ENCODE measurements around the gene FKBP1A.

Gene FKBP1A

GRCh38 chr20:1367479-1367878 is 25.4 kb downstream of the FKBP1A start:
- H3K27me3 ChIP-seq (ENCODE audit: insufficient read depth, low read length): no peaks in the 10 kb centered on the region
- no peak overlapping the region for H3K14ac ChIP-seq (ENCODE audit: low read length)
- no peak overlapping the region for H2BK12ac ChIP-seq (ENCODE audit: low read length)
- no peak overlapping the region for H4K12ac ChIP-seq (ENCODE audit: low read depth, low read length)
- no peak overlapping the region for H4K91ac ChIP-seq (ENCODE audit: low read depth, low read length)
- H3K79me1 ChIP-seq (ENCODE audit: low read length): no peaks in the 10 kb centered on the region
- H3K23ac ChIP-seq (ENCODE audit: low read length): no peak overlapping the region
- no peak overlapping the region for H3K4ac ChIP-seq (ENCODE audit: low read depth, low read length)
- H3K79me2 ChIP-seq (ENCODE audit: control insufficient read depth, insufficient read depth, low read length, poor library complexity): no peaks in the 10 kb centered on the region
- peaks cover 0 to 2% of the 10 kb centered on the region in 2 experiments for H3K4me1 ChIP-seq (ENCODE audit: control insufficient read depth in 1 of 2, insufficient read depth in 2 of 2, low read length in 2 of 2)
- H3K4me3 ChIP-seq (ENCODE audit: low read depth, low read length): no peak overlapping the region
- WGBS (ENCODE audit: extremely low coverage, insufficient coverage, insufficient read length): no CpG with 5 or more reads among the region's 4 CpGs
- no peak overlapping the region for H3K18ac ChIP-seq (ENCODE audit: low read length)
- H2AFZ ChIP-seq (ENCODE audit: insufficient read depth, low read length, poor library complexity): no peak overlapping the region
- peaks cover 15 to 36% of the 10 kb centered on the region in 2 experiments for H3K36me3 ChIP-seq (ENCODE audit: control insufficient read depth in 1 of 2, insufficient read depth in 2 of 2, low read length in 2 of 2)
- DNase-seq: no peak
- H3K9ac ChIP-seq (ENCODE audit: low read length): no peak overlapping the region
- no peak overlapping the region for H2BK120ac ChIP-seq (ENCODE audit: insufficient read depth, low read length, poor library complexity)
- H3K4me2 ChIP-seq (ENCODE audit: low read length): no peak overlapping the region
- no peak overlapping the region for H4K8ac ChIP-seq (ENCODE audit: low read depth, low read length)
- no peak overlapping the region for H2AK5ac ChIP-seq (ENCODE audit: low read length)
- no peak overlapping the region for H3K27ac ChIP-seq (ENCODE audit: low read depth, low read length)
- no peak overlapping the region for H2BK5ac ChIP-seq (ENCODE audit: low read depth, low read length, poor library complexity)
- H3K9me3 ChIP-seq (ENCODE audit: insufficient read depth, low read depth, low read length): peaks cover 2% of the 10 kb centered on the region

DNA sequence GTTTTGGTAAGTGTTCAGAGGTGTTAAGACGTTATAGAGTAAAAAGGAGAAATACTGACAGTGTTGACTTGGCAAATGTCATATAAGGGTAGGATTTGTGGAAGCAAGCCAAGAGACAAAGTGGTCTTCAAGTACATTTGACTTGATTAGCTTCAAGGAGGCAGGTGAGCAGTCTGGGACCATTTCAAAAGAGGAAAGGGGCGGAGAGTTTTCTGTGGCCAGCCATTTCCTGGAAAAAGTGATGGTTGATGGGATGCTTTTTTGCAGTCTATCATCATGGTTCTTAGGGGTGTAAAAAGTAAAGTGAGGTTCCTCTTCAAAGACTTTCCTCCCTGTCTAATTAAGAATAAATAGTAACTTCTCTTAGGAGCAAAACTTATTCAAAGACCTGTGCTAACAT is 28.7 kb downstream of the FKBP1A start:
- Histone ChIP-seq H3K18ac (ENCODE audit: low read length) (no peak overlapping the region), H2BK120ac (ENCODE audit: insufficient read depth, low read length, poor library complexity) (no peak overlapping the region), H3K9ac (ENCODE audit: low read length) (no peak overlapping the region), H3K79me1 (ENCODE audit: low read length) (no peaks in the 10 kb centered on the region), H4K12ac (ENCODE audit: low read depth, low read length) (no peak overlapping the region), H4K8ac (ENCODE audit: low read depth, low read length) (no peak overlapping the region), H4K91ac (ENCODE audit: low read depth, low read length) (no peak overlapping the region), H3K36me3 (ENCODE audit: control insufficient read depth in 1 of 2, insufficient read depth in 2 of 2, low read length in 2 of 2) (peaks cover 9 to 28% of the 10 kb centered on the region in 2 experiments), H2AFZ (ENCODE audit: insufficient read depth, low read length, poor library complexity) (no peak overlapping the region), H3K27me3 (ENCODE audit: insufficient read depth, low read length) (no peaks in the 10 kb centered on the region), H3K27ac (ENCODE audit: low read depth, low read length) (no peak overlapping the region), H2BK12ac (ENCODE audit: low read length) (no peak overlapping the region), H3K9me3 (ENCODE audit: insufficient read depth, low read depth, low read length) (peaks cover 2% of the 10 kb centered on the region), H2BK5ac (ENCODE audit: low read depth, low read length, poor library complexity) (no peak overlapping the region), H3K79me2 (ENCODE audit: control insufficient read depth, insufficient read depth, low read length, poor library complexity) (no peaks in the 10 kb centered on the region), H3K23ac (ENCODE audit: low read length) (no peak overlapping the region), H3K14ac (ENCODE audit: low read length) (no peak overlapping the region), H3K4me3 (ENCODE audit: low read depth, low read length) (no peak overlapping the region), H2AK5ac (ENCODE audit: low read length) (no peak overlapping the region), H3K4ac (ENCODE audit: low read depth, low read length) (no peak overlapping the region), H3K4me1 (ENCODE audit: control insufficient read depth in 1 of 2, insufficient read depth in 2 of 2, low read length in 2 of 2) (peaks cover 0 to 2% of the 10 kb centered on the region in 2 experiments), H3K4me2 (ENCODE audit: low read length) (no peak overlapping the region)
- no peak for DNase-seq
- no CpG with 5 or more reads among the region's 2 CpGs for WGBS (ENCODE audit: extremely low coverage, insufficient coverage, insufficient read length)

GRCh38 chr20:1363522-1363921 is 29.3 kb downstream of the FKBP1A start:
- no peaks in the 10 kb centered on the region for H3K27me3 ChIP-seq (ENCODE audit: insufficient read depth, low read length)
- H2BK5ac ChIP-seq (ENCODE audit: low read depth, low read length, poor library complexity): no peak overlapping the region
- H3K36me3 ChIP-seq (ENCODE audit: control insufficient read depth in 1 of 2, insufficient read depth in 2 of 2, low read length in 2 of 2): peaks cover 9 to 24% of the 10 kb centered on the region in 2 experiments
- no peak overlapping the region for H4K8ac ChIP-seq (ENCODE audit: low read depth, low read length)
- H3K4me2 ChIP-seq (ENCODE audit: low read length): no peak overlapping the region
- H3K4me1 ChIP-seq (ENCODE audit: control insufficient read depth in 1 of 2, insufficient read depth in 2 of 2, low read length in 2 of 2): no peaks in the 10 kb centered on the region
- no peak overlapping the region for H3K27ac ChIP-seq (ENCODE audit: low read depth, low read length)
- H2BK120ac ChIP-seq (ENCODE audit: insufficient read depth, low read length, poor library complexity): no peak overlapping the region
- H4K91ac ChIP-seq (ENCODE audit: low read depth, low read length): no peak overlapping the region
- H3K4ac ChIP-seq (ENCODE audit: low read depth, low read length): no peak overlapping the region
- no peak overlapping the region for H3K14ac ChIP-seq (ENCODE audit: low read length)
- H3K18ac ChIP-seq (ENCODE audit: low read length): no peak overlapping the region
- no peak overlapping the region for H2AK5ac ChIP-seq (ENCODE audit: low read length)
- DNase-seq: no peak
- WGBS (ENCODE audit: extremely low coverage, insufficient coverage, insufficient read length): no CpG with 5 or more reads among the region's 5 CpGs
- no peak overlapping the region for H2BK12ac ChIP-seq (ENCODE audit: low read length)
- no peak overlapping the region for H3K4me3 ChIP-seq (ENCODE audit: low read depth, low read length)
- H2AFZ ChIP-seq (ENCODE audit: insufficient read depth, low read length, poor library complexity): no peak overlapping the region
- H4K12ac ChIP-seq (ENCODE audit: low read depth, low read length): no peak overlapping the region
- no peaks in the 10 kb centered on the region for H3K79me1 ChIP-seq (ENCODE audit: low read length)
- H3K9ac ChIP-seq (ENCODE audit: low read length): no peak overlapping the region
- peaks cover 2% of the 10 kb centered on the region for H3K9me3 ChIP-seq (ENCODE audit: insufficient read depth, low read depth, low read length)
- H3K23ac ChIP-seq (ENCODE audit: low read length): no peak overlapping the region
- no peaks in the 10 kb centered on the region for H3K79me2 ChIP-seq (ENCODE audit: control insufficient read depth, insufficient read depth, low read length, poor library complexity)

DNA sequence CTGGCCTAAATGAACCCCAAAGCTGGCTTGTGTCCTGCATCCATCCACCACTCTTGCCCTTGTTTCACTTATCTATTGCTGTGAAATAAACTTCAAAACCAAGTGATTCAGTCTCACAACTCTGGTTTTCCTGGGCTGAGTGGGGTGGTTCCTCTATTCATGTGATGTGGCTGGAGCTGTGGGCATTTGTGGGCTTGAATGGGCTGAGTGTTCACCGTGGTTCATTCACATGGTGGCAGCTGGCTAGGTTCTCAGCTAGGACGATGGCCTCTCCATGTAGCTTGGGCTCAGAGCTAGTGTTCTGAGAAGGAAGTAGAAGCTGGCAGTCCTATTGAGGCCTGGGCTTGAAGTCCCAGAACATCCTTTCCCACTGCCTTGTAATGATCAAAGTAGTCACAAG is 30.4 kb downstream of the FKBP1A start:
- H3K27me3 ChIP-seq (ENCODE audit: insufficient read depth, low read length): no peaks in the 10 kb centered on the region
- WGBS (ENCODE audit: extremely low coverage, insufficient coverage, insufficient read length): no CpG with 5 or more reads among the region's 2 CpGs
- H3K79me1 ChIP-seq (ENCODE audit: low read length): no peaks in the 10 kb centered on the region
- no peak overlapping the region for H2BK120ac ChIP-seq (ENCODE audit: insufficient read depth, low read length, poor library complexity)
- H2AK5ac ChIP-seq (ENCODE audit: low read length): no peak overlapping the region
- no peaks in the 10 kb centered on the region for H3K4me1 ChIP-seq (ENCODE audit: control insufficient read depth in 1 of 2, insufficient read depth in 2 of 2, low read length in 2 of 2)
- H3K4me3 ChIP-seq (ENCODE audit: low read depth, low read length): no peak overlapping the region
- H3K23ac ChIP-seq (ENCODE audit: low read length): no peak overlapping the region
- H3K4me2 ChIP-seq (ENCODE audit: low read length): no peak overlapping the region
- H3K27ac ChIP-seq (ENCODE audit: low read depth, low read length): no peak overlapping the region
- H3K18ac ChIP-seq (ENCODE audit: low read length): no peak overlapping the region
- H2BK12ac ChIP-seq (ENCODE audit: low read length): no peak overlapping the region
- no peak overlapping the region for H4K8ac ChIP-seq (ENCODE audit: low read depth, low read length)
- H2AFZ ChIP-seq (ENCODE audit: insufficient read depth, low read length, poor library complexity): no peak overlapping the region
- H3K14ac ChIP-seq (ENCODE audit: low read length): no peak overlapping the region
- no peaks in the 10 kb centered on the region for H3K79me2 ChIP-seq (ENCODE audit: control insufficient read depth, insufficient read depth, low read length, poor library complexity)
- no peak overlapping the region for H3K9ac ChIP-seq (ENCODE audit: low read length)
- H4K91ac ChIP-seq (ENCODE audit: low read depth, low read length): no peak overlapping the region
- no peak overlapping the region for H2BK5ac ChIP-seq (ENCODE audit: low read depth, low read length, poor library complexity)
- H4K12ac ChIP-seq (ENCODE audit: low read depth, low read length): no peak overlapping the region
- no peak overlapping the region for H3K4ac ChIP-seq (ENCODE audit: low read depth, low read length)
- peaks cover 8 to 24% of the 10 kb centered on the region in 2 experiments for H3K36me3 ChIP-seq (ENCODE audit: control insufficient read depth in 1 of 2, insufficient read depth in 2 of 2, low read length in 2 of 2)
- H3K9me3 ChIP-seq (ENCODE audit: insufficient read depth, low read depth, low read length): peaks cover 2% of the 10 kb centered on the region
- DNase-seq: no peak
